ENCODE data around the gene TROAP.
"Not testable (repeated sequence)": the region's sequence is repeated elsewhere in the genome, so short reads cannot be mapped to it uniquely, and the experiment has no call there.

The TROAP gene

DNA sequence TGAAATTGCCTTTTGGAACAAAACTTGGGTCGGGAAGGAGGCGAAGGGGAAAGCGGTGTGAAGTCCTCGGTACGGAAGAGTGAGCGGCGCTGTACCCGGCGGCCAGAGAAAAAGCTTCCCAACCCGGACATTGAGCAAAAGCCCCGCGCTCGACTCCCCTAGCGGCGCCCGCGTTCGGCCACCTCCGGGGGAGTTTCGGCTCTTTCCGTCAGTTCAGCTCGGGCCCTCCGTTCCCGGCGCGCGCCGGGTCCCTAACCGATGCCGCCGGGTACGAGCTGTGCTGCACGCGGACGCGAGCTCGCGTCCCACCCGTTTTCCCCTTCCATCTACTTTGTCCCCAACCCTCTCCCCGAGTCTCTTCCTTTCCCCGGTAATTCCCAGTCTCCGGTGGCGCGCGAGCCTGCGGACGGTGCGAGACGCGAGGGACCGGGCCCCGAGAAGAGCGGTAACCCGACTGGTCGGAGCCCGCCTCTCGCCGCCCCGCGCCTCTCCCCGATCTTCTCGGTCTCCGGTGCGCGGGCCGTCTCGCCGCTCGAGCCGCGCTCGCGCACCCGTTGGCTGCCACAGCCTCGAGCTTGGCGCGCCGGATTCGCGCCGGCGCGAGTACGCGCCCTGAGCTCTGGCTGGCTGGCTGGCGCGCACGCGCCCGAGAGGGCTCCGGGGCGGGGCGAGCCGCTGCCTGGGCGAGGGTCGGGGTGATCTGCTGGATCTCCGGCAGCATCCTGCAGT lies 43.8 kb downstream of the TROAP start:
- peak; percentile 64 for DNase-seq (ENCODE audit: low spot score)

DNA sequence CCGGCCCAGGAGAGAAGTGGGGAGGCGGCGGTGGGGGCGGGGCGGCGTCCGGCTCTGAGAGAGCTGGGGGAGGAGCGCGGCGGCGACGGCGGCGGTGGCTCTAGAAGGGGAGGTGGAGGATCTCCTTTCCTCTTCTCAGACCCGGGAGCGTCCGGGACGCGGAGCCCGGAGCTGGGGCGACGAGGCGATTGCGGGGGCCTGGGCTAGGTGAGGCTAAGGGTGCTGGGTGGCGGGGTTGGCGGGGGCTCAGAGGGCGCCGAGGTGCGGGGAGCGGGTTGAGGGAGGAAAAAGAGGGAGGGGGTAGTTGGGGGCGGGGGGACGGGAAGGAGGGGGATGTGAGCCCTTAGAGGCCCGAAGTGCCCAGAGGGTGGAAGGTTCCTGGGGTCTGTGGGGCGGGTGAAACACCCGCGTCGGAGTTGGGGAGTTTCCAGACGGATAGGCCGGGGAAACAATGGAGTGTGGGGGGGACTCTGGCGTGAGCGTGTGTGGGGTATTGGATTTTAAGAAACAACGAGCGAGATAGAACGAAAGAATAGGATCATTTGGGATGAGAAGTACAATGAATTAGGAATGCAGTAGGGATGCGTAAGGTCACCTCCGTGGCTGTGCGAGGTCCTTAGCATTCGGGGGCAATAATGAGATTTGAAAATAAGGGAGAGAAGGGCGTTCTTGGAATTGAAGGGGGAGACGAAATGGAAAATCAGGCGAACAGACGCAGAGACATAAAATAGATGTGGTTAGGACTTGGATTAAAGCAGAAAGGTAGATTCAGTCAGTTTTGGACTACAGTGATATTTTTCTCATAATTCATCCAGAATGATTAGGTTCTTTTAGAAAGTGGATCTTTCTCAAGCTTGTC lies 44.6 kb downstream of the TROAP start, which contains the start of gene SPATS2:
Gene SPATS2, plus strand, starts transcription at position 82 of the 859 bp plus-strand sequence. CDS start 93,551 bp downstream, outside the sequence.
- no peak for DNase-seq (ENCODE audit: low spot score)

DNA sequence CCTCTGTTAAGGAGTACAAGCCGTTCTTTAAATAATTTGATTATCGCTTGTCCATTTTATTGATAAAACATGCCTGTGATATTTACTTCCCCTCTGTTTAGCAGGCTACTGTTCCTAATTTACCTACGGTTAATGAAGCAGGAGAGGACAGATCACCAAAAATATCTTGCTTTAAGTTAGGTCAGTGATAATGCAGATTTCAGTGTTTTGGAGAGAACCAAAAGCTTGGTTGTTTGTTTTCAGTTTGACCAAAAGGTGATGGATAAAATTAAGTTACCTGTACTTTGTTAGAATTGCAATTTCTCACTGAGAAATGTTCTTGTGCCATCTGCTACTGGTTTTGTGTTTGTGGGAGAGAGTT lies 45.2 kb downstream of the TROAP start:
- DNase-seq (ENCODE audit: low spot score) = no peak

- DNase-seq (ENCODE audit: low spot score) = no peak
Observed at GRCh38 chr12:49369411-49370145, 46.5 kb downstream of the TROAP start.

- no peak for DNase-seq (ENCODE audit: low spot score)
Observed at GRCh38 chr12:49370539-49370938, 47.5 kb downstream of the TROAP start.

GRCh38 chr12:49375406-49375805 lies 52.4 kb downstream of the TROAP start:
- DNase-seq (ENCODE audit: low spot score) = no peak

- no peak for DNase-seq (ENCODE audit: low spot score)
Observed at GRCh38 chr12:49377386-49377785, 54.3 kb downstream of the TROAP start.

DNA sequence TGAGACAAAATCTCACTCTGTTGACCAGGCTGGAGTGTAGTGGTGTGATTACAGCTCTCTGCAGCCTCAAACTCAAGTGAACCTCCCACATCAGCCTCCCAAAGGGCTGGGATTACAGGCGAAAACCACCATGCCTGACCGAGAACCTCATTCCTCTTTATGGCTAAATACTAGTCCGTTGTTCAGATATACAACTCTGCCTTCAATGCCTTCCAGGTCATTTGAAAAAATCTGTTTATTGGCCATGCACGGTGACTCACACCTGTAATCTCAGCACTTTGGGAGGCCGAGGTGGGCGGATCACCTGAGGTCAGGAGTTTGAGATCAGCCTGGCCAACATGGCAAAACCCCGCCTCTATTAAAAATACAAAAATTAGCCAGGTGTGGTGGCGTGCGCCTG lies 57.1 kb downstream of the TROAP start:
- DNase-seq (ENCODE audit: low spot score) = not testable (repeated sequence)

Measured in hematopoietic multipotent progenitor cell treated with erythropoietin and hydrocortisone succinate and interleukin-3 and kit ligand, for 15 days (in vitro differentiated cells).